Choroid plexus epithelial cell (primary cell): ENCODE results near the gene SCAPER.
"Not testable (repeated sequence)": the region's sequence is repeated elsewhere in the genome, so short reads cannot be mapped to it uniquely, and the experiment has no call there.

ENCODE experiments used
- DNase-seq: peaks from one replicate; pipeline ENCODE4 v3.0.0-alpha.2; 2010; ENCODE audit warnings: low read depth
- H3K4me3 ChIP-seq: 2 replicates; pipeline ENCODE4 v1.5.1; 2011; ENCODE audit warnings: low read depth, mild to moderate bottlenecking, control low read depth, low read length, moderate library complexity
- TF ChIP-seq, protein P1 (sequence below): conservative IDR thresholded peaks from 2 replicates; pipeline ENCODE4 v1.5.1; 2011; ENCODE audit warnings: low read depth, mild to moderate bottlenecking, control low read depth, inconsistent platforms, low read length, moderate library complexity

SCAPER gene

DNA sequence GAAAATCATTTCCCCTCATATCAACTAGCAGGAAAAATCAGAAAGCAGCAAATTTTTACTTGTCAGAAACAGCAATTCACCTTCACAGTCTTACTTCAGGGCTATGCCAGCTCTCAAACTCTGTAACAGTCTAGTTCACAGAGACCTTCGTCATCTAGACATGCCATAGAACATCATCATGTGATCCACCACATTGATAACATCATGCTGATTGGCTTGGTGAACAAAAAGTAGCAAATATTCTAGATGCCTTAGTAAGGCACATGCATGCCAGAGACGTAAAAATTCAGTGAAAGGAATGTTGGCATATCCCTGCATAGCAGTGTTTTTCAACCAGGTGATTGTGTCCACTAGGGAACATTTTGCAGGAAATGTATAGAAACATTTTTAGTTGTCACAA is 8.6 kb upstream of the SCAPER start:
- no peak for DNase-seq
- TF ChIP-seq, protein P1, sequence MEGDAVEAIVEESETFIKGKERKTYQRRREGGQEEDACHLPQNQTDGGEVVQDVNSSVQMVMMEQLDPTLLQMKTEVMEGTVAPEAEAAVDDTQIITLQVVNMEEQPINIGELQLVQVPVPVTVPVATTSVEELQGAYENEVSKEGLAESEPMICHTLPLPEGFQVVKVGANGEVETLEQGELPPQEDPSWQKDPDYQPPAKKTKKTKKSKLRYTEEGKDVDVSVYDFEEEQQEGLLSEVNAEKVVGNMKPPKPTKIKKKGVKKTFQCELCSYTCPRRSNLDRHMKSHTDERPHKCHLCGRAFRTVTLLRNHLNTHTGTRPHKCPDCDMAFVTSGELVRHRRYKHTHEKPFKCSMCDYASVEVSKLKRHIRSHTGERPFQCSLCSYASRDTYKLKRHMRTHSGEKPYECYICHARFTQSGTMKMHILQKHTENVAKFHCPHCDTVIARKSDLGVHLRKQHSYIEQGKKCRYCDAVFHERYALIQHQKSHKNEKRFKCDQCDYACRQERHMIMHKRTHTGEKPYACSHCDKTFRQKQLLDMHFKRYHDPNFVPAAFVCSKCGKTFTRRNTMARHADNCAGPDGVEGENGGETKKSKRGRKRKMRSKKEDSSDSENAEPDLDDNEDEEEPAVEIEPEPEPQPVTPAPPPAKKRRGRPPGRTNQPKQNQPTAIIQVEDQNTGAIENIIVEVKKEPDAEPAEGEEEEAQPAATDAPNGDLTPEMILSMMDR = no peak
- no peak overlapping the region for H3K4me3 ChIP-seq

GRCh38 chr15:76912430-76912829 is 7.3 kb upstream of the SCAPER start:
- TF ChIP-seq, protein P1 = no peak
- no peak overlapping the region for H3K4me3 ChIP-seq
- DNase-seq = no peak

DNA sequence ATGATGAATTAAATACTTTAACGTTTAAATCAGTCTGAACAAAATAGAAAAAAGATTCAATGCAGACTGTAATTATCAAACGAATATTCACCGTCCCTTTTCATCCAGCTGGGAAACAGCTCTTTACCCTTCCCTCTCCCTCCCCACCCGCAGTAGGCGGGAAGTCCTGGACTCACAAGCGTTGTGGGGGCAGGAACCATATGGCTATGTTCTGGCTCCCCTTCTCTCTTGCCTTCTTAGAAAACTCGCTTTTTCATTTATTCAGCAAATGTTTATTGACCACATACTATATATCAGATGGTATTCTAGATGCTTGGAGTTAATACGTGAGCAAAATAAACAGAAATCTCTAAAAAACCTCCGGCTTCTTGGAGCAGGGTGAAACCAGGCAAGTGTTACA is 715 bp upstream of the SCAPER start:
- TF ChIP-seq, protein P1 = no peak
- no peak for DNase-seq
- no peak overlapping the region for H3K4me3 ChIP-seq

DNA sequence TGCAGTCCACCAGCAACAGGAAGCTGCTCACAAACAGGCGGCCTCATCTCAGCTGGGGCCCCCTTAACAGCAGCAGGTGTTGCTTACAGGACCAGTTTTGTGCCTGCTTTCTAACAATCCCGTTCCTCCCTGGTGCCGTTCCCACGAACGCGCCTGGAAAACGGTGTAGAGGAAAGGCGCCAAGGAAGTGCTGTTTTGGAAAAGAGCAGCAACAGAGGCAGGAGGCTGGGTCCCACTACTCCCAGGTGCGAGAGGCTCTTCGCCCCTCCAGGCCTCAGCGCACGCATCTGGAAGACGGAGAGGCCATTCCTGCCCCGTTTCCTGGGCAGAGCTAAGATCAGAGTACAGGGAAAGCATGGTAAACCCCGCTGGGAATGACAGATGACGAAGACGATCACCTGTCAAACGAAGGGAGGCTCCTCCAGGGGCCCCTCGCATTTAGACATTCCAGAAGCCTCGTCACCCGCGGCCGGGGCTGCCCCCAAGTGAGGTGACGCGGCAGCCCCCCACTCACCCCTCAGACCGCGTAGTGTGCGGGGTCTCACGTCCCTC is 603 bp downstream of the SCAPER start:
- TF ChIP-seq, protein P1 = no peak
- peak; percentile 23 for DNase-seq
- H3K4me3 ChIP-seq = peak overlapping the region; percentile 94

GRCh38 chr15:76903251-76903681 is 1.9 kb downstream of the SCAPER start:
- TF ChIP-seq, protein P1 = peak; percentile 57
- H3K4me3 ChIP-seq = no peak overlapping the region
- DNase-seq = peak; percentile 61

GRCh38 chr15:76901965-76902364 is 3.2 kb downstream of the SCAPER start:
- TF ChIP-seq, protein P1 = no peak
- no peak overlapping the region for H3K4me3 ChIP-seq

DNA sequence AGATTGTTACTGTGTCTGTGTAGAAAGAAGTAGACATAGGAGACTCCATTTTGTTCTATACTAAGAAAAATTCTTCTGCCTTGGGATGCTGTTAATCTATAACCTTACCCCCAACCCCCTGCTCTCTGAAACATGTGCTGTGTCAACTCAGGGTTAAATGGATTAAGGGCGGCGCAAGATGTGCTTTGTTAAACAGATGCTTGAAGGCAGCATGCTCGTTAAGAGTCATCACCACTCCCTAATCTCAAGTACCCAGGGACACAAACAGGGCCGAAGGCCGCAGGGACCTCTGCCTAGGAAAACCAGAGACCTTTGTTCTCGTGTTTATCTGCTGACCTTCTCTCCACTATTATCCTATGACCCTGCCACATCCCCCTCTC is 5.2 kb downstream of the SCAPER start:
- DNase-seq, H3K4me3 ChIP-seq: not testable (repeated sequence)

More at GRCh38 chr15:76901965-76902364, 3.2 kb downstream of the SCAPER start:
- DNase-seq = no peak

- DNase-seq, H3K4me3 ChIP-seq: not testable (repeated sequence)
These were observed 5.8 kb downstream of the SCAPER start for GRCh38 chr15:76899176-76899930.
